Measurements from ENCODE around the gene CTIF. TPM values are rescaled to one million over a fixed set of nuclear protein-coding genes. Genes with fewer than 3 reads are reported as not detected.

Gene CTIF
- total and polyA plus RNA-seq, 12 donors, result 44.5 to 74.1 (median 58.9) TPM

GRCh38 chr18:48805826-48806535 lies 267.1 kb downstream of the CTIF start:
- TF ChIP-seq CTCF (IDR thresholded peaks at IDR 0.05), result no peak
- WGBS, 2 donors, result 79 to 83% methylated on average over 10 of the region's 10 CpGs
- intact Hi-C loops (cut with DNase I), result loop anchor here in 1 of 10 donors (10.0 kb wide), 1 partner anchor 59 kb away; no protein-coding TSS in a partner anchor
- Histone ChIP-seq H3K36me3 (no peaks in the 10 kb centered on the region), H3K27me3 (no peaks in the 10 kb centered on the region), H3K27ac (peak overlapping the region in 9 of 10 donors; percentile 45 to 78 (median 56)), H3K4me1 (peaks cover 22 to 83% (median 65%) of the 10 kb centered on the region in 9 donors), H3K4me3 (no peak overlapping the region), H3K9me3 (no peaks in the 10 kb centered on the region)
- ATAC-seq (peak in 1 of 8 donors; percentile 22), DNase-seq (no peak)

- ATAC-seq (peak; percentile 12 to 79 (median 54)), DNase-seq (peak in 1 of 2 donors; percentile 46)
- H3K4me1 ChIP-seq, result peaks cover 17 to 75% (median 57%) of the 10 kb centered on the region in 9 donors
- TF ChIP-seq CTCF (IDR thresholded peaks at IDR 0.05), result no peak
- WGBS, 2 donors, result 52% methylated on average over 11 of the region's 11 CpGs
- no peak overlapping the region for H3K4me3 ChIP-seq
- H3K36me3 ChIP-seq, result no peaks in the 10 kb centered on the region
- intact Hi-C loops (cut with DNase I), result loop anchor here in 1 of 10 donors (10.0 kb wide), 1 partner anchor 58 kb away; no protein-coding TSS in a partner anchor
- H3K9me3 ChIP-seq, result no peaks in the 10 kb centered on the region
- peak overlapping the region in 9 of 10 donors; percentile 45 to 78 (median 56) for H3K27ac ChIP-seq
- H3K27me3 ChIP-seq, result no peaks in the 10 kb centered on the region
Measured at GRCh38 chr18:48806551-48807261, 267.9 kb downstream of the CTIF start.

- 10 to 13% methylated on average over 1 of the region's 1 CpG for WGBS, 2 donors
- no peaks in the 10 kb centered on the region for H3K36me3 ChIP-seq
- peak overlapping the region in 3 of 10 donors; percentile 8 to 78 (median 20) for H3K27ac ChIP-seq
- H3K4me1 ChIP-seq, result peaks cover 7 to 60% (median 44%) of the 10 kb centered on the region in 9 donors
- no peak for TF ChIP-seq CTCF (IDR thresholded peaks at IDR 0.05)
- H3K9me3 ChIP-seq, result no peaks in the 10 kb centered on the region
- intact Hi-C loops (cut with DNase I), result loop anchor here in 1 of 10 donors (10.0 kb wide), 1 partner anchor 56 kb away; no protein-coding TSS in a partner anchor
- DNase-seq, result no peak
- ATAC-seq, result peak in 3 of 8 donors; percentile 29 to 43 (median 35)
- no peak overlapping the region for H3K4me3 ChIP-seq
- H3K27me3 ChIP-seq, result no peaks in the 10 kb centered on the region
Measured at GRCh38 chr18:48808476-48808875, 269.6 kb downstream of the CTIF start.

- H3K4me1 ChIP-seq, result peaks cover 11 to 60% (median 44%) of the 10 kb centered on the region in 9 donors
- H3K9me3 ChIP-seq, result no peaks in the 10 kb centered on the region
- intact Hi-C loops (cut with DNase I), result loop anchor here in 1 of 10 donors (10.0 kb wide), 1 partner anchor 55 kb away; no protein-coding TSS in a partner anchor
- no peak for TF ChIP-seq CTCF (IDR thresholded peaks at IDR 0.05)
- WGBS, 2 donors, result 91 to 93% methylated on average over 1 of the region's 1 CpG
- H3K36me3 ChIP-seq, result no peaks in the 10 kb centered on the region
- H3K4me3 ChIP-seq, result no peak overlapping the region
- no peaks in the 10 kb centered on the region for H3K27me3 ChIP-seq
- H3K27ac ChIP-seq, result peak overlapping the region in 1 of 10 donors; percentile 78
- DNase-seq (no peak), ATAC-seq (no peak)
Measured at GRCh38 chr18:48809365-48809764, 270.5 kb downstream of the CTIF start.

Data from heart right ventricle (tissue), 16 donors.